GM13976 (cell line): ENCODE results near the gene CROT.
"Not testable (repeated sequence)": the region's sequence is repeated elsewhere in the genome, so short reads cannot be mapped to it uniquely, and the experiment has no call there.

ENCODE experiments used
- DNase-seq: peaks from one replicate; pipeline ENCODE4 v3.0.0; 2012; ENCODE audit warnings: low spot score
- in situ Hi-C: fragments of 300-500 bp; cut with MboI; formaldehyde crosslinking; loops from one replicate; pipeline ENCODE4 v1.12.0; 2022; ENCODE audit warnings: low sequenced_read_pairs, mixed read lengths, inconsistent platforms; ENCODE audit not compliant: unreplicated experiment
- TF ChIP-seq, protein P1 (sequence below): IDR thresholded peaks from 2 replicates; pipeline ENCODE4 v1.5.1; 2012; ENCODE audit warnings: borderline replicate concordance, mild to moderate bottlenecking; ENCODE audit not compliant: insufficient read depth; ENCODE audit errors: extremely low read depth, missing control alignments, control extremely low read depth

CROT gene

DNA sequence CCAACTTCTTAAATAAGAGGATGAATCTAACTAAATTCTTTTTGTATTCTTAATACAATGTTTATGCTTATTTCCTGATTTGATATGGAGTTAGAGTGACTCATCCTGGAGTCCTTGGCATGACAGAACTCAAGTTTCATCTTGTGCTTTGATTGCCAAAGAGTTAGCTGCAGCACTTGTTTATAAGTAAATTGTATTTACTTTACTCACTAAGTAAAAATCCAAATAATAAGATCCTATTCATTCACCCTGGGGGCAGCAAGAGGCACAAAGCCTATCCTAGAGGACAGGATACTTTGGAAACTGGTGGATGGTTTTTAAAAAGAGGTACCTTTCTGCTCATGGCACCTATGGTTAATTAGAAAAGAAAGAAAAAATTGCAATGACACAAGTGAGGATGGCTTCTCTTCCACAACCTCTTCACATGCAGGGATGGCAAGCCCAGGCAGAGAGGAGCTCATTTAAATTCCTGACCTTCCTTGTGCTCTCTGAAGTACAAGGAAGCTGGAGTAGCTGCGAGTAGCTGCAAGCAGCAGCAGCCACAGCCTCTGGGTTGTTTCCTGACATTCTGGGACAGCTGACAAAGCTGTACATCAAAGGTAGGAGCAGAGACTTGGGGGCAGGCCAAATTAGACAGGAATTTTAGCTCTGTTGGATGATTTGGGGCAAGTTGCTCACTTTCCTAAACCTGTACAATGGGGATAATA lies 28.5 kb upstream of the CROT start:
- in situ Hi-C loops = no loop called here
- DNase-seq = no peak

DNA sequence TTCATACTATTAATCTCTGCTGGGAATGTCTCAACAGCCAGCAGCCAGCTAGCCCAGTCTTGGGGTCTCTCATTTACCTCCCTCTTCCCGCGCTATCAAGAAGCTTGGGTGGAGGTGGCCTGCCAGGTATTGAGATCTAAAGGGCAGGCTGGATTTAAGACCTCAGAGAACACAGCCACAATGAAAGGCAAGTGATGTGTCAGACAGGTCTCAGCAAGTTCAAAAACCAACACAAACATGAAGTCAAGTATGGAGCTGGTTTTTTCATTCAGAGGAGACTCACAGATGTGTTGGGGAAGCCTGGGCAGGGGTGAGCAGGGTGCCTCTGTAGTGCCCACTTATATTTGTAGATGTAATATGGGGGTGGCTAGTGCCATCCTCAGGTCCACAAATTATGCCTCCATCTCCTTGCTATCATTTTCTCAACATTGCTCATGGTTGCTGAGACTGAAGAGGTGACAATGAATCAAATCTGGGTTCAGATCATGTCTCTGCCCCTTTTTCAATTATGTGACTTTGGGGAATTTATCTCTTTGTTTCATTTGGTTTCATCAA lies 27.7 kb upstream of the CROT start:
- TF ChIP-seq, protein P1, sequence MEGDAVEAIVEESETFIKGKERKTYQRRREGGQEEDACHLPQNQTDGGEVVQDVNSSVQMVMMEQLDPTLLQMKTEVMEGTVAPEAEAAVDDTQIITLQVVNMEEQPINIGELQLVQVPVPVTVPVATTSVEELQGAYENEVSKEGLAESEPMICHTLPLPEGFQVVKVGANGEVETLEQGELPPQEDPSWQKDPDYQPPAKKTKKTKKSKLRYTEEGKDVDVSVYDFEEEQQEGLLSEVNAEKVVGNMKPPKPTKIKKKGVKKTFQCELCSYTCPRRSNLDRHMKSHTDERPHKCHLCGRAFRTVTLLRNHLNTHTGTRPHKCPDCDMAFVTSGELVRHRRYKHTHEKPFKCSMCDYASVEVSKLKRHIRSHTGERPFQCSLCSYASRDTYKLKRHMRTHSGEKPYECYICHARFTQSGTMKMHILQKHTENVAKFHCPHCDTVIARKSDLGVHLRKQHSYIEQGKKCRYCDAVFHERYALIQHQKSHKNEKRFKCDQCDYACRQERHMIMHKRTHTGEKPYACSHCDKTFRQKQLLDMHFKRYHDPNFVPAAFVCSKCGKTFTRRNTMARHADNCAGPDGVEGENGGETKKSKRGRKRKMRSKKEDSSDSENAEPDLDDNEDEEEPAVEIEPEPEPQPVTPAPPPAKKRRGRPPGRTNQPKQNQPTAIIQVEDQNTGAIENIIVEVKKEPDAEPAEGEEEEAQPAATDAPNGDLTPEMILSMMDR = no peak
- no peak for DNase-seq
- in situ Hi-C loops = no loop called here

More for the DNA sequence above, 28.5 kb upstream of the CROT start:
- TF ChIP-seq, protein P1 = no peak

DNA sequence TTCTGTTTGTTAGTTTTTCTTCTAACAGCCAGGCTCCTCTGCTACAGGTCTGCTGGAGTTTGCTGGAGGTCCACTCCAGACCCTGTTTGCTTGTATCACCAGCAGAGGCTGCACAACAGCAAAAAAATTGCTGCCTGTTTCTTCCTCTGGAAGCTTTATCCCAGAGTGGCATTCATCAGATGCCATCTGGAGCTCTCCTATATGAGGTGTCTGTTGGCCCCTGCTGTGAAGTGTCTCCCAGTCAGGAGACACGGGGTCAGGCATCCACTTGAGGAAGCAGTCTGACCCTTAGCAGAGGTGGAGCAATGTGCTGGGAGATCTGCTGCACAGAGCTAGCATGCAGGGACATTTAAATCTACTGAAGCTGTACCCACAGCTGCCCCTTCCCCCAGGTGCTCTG lies 26.7 kb upstream of the CROT start:
- in situ Hi-C loops = no loop called here
- DNase-seq = no peak
- TF ChIP-seq, protein P1 = no peak

DNA sequence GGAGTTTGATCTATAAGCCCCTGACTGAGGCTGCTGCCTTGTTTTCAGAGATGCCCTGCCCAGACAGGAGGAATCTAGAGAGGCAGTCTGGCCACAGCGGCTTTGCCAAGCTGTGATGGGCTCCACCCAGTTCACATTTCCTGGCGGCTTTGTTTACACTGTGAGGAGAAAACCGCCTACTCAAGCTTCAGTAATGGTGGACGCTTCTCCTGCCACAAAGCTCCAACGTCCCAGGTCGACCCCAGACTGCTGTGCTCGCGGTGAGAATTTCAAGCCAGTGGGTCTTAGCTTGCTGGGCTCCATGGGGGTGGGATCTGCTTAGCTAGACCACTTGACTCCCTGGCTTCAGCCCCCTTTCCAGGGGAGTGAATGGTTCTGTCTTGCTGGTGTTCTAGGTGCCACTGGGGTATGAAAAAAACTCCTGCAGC lies 26.3 kb upstream of the CROT start:
- in situ Hi-C loops = not testable (repeated sequence)

DNA sequence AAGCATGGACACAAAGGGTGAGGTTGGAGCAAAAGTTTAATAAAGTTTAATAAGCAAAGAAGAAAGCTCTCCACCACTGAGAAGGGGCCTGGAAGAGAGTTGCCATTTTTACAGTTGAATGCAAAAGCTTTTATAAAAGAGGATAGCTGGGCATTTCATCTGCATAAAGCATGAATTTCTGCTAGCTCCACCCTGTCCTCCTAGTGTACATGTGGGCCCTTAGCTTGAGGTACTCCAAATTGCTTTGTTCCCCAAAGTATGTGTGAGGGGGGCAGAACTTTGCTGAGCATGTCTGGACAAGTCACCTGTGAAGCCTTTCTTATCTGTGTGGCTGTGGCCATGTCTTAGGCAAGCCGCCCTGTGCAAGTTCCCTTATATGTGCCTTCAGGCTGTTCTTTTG lies 22.6 kb upstream of the CROT start:
- TF ChIP-seq, protein P1 = no peak
- DNase-seq = no peak
- in situ Hi-C loops = no loop called here

More for the DNA sequence above, 26.3 kb upstream of the CROT start:
- DNase-seq = not testable (repeated sequence)

DNA sequence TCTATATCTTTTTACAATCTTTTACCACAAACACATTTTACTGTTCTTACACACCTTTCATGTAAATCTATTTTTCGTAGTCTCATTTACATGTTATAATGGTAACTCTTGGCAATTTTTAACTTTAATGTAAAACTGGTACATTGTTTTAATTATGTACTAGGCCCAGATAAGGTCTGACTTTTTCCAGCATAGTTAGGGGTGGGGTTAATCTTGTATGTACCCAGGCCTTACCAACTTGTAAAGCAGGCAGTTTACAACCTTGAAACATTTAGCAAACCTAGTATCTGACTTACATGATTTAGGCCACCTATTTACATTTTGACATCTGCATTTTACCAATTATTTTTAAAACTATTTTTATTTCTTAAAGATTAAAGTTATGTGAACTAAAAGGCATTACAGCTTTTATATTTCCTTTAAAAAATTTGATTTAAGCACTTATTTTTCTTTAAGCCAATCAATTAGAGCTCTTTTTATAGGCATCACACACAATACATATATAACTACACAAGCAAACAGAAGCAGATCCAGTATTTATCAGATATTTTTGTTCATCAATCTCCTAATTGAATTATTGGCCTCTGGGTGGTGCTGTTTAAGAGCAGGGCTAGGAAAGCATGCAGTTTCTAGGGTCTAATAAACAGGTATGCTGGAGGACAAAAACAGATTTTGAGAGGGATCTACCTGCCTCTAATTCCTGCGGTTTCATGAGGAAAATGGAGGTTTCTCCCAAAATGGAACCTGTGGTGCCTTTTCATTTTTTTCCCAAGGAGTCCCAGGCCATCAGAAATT lies 19.7 kb upstream of the CROT start:
- in situ Hi-C loops = no loop called here
- TF ChIP-seq, protein P1 = no peak
- DNase-seq = no peak

DNA sequence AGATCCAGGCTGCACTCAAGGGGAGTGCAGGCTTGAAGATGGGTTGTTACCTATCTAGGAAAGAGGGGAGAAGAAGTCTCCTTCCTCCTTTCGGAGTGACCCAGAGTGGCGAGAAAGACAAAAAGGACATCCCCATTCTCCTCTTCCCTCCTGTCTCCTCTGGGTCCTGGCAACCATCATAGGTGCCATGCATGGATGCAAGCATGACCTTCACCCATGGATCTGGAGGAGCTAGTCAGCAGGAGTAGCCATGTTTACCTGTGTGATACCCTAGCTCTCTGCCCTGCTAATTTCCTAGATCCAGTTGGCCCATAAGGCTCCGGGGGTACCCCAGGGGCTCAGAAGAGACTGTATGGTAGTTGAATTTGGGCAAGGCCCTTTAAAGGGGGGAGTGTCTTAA lies 17.2 kb upstream of the CROT start:
- DNase-seq = no peak
- in situ Hi-C loops = no loop called here
- TF ChIP-seq, protein P1 = no peak
